Right cardiac atrium (tissue), 5 donors: ENCODE data around the gene ULK4. TPM values are rescaled to one million over a fixed set of nuclear protein-coding genes. Genes with fewer than 3 reads are reported as not detected.
"Not testable (repeated sequence)": the region's sequence is repeated elsewhere in the genome, so short reads cannot be mapped to it uniquely, and the experiment has no call there.

ENCODE experiments used
- ATAC-seq, 2 donors: fragments of 200-7000 bp; cut with Tn5 transposase; one replicate each; pipeline versions ENCODE4 v1.8.0 to v1.9.1; 2020; ENCODE audit warnings: moderate library complexity in 2 of 2, mild to moderate bottlenecking in 1 of 2
- DNase-seq, 3 donors: peaks; one replicate each; pipeline ENCODE4 v3.0.0-alpha.2; 2020
- H3K27ac ChIP-seq: one replicate; pipeline ENCODE4 v1.5.1; 2013; ENCODE audit warnings: mild to moderate bottlenecking, low read length, control low read depth, moderate library complexity
- H3K27me3 ChIP-seq: one replicate; pipeline ENCODE4 v1.6.1; 2013; ENCODE audit not compliant: control insufficient read depth, insufficient read depth
- H3K4me1 ChIP-seq: one replicate; pipeline ENCODE4 v1.6.1; 2013; ENCODE audit warnings: low read length; ENCODE audit not compliant: control insufficient read depth, insufficient read depth
- H3K4me3 ChIP-seq: one replicate; pipeline ENCODE4 v1.5.1; 2013; ENCODE audit warnings: low read length, control low read depth
- H3K9me3 ChIP-seq: one replicate; pipeline ENCODE4 v1.6.1; 2013; ENCODE audit warnings: low read length; ENCODE audit not compliant: control insufficient read depth
- WGBS: extraction: QIAGEN DNeasy Blood & Tissue Kit; methylation state at CpG from one replicate; pipeline ENCODE4 v1.1.7; 2013; 5-methylcytosine and 5-hydroxymethylcytosine counted together
- intact Hi-C, 4 donors: fragments of 100-400 bp; cut with DNase I; formaldehyde crosslinking; loops; one replicate each; pipeline versions ENCODE4 v1.11.0 to v1.14.0; 2022 to 2023
- polyA plus RNA-seq: library from polyadenylated mRNA; stranded (reverse); fragments of 200-250 nt; gene quantifications from one replicate; pipeline ENCODE4 v1.2.3, GENCODE V29; 2013
- total RNA-seq, 4 donors: library from RNA; stranded (reverse); fragmentation: NEBNext Ultra II Directional; extraction: Animal tissue kit (Norgen Biotek cat#: 25700); gene quantifications; one replicate each; pipeline ENCODE4 v1.2.1, GENCODE V29; 2021
- donor health status: healthy with polysubstance abuse.
- donor health status: DM: no; HTN: yes; CAD: no.
- donor health status: DM: no; HTN: no; CAD: no.
- donor health status: DM: no; HTN: yes; CAD: no; lungs with severe emphysema.
- donor health status: DM: yes; HTN: yes; CAD: no.

The ULK4 gene
- total and polyA plus RNA-seq, 5 donors = 13.8 to 22.4 (median 18.0) TPM

DNA sequence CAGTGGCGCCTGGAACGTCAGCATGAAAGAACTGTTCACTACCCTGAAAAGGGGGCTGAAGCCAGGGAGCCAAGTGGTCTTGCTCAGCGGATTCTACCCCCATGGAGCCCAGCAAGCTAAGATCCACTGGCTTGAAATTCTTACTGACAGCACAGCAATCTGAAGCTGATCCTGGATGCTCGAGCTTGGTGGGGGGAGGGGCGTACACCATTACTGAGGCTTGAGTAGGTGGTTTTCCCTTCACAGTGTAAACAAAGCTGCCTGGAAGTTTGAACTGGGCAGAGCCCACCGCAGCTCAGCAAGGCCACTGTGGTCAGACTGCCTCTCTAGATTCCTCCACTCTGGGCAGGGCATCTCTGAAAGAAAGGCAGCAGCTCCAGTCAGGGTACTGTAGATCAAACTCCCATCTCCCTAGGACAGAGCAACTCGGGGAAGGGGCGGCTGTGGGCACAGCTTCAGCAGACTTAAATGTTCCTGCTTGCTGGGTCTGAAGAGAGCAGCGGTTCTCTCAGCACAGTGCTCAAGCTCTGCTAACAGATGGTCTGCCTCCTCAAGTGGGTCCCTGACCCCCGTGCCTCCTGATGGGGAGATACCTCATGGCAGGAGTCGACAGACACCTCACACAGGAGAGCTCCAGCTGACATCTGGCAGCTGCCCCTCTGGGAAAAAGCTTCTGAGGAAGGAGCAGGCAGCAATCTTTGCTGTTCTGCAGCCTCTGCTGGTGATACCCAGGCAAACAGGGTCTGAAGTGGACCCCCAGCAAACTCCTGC lies 591.0 kb downstream of the ULK4 start:
- intact Hi-C loops, H3K4me3 ChIP-seq: not testable (repeated sequence)
- 56% methylated on average over 11 of the region's 11 CpGs for WGBS

GRCh38 chr3:41370307-41370706 lies 591.6 kb downstream of the ULK4 start:
- ATAC-seq (no peak), DNase-seq (no peak)
- H3K27ac ChIP-seq = no peak overlapping the region
- intact Hi-C loops = no loop called here
- no peak overlapping the region for H3K4me3 ChIP-seq
- 73% methylated on average over 7 of the region's 7 CpGs for WGBS
- no peaks in the 10 kb centered on the region for H3K4me1 ChIP-seq
- H3K27me3 ChIP-seq = no peaks in the 10 kb centered on the region
- no peaks in the 10 kb centered on the region for H3K9me3 ChIP-seq

More for the DNA sequence above, 591.0 kb downstream of the ULK4 start:
- H3K9me3 ChIP-seq, H3K4me1 ChIP-seq, H3K27ac ChIP-seq, ATAC-seq, H3K27me3 ChIP-seq, DNase-seq: not testable (repeated sequence)

DNA sequence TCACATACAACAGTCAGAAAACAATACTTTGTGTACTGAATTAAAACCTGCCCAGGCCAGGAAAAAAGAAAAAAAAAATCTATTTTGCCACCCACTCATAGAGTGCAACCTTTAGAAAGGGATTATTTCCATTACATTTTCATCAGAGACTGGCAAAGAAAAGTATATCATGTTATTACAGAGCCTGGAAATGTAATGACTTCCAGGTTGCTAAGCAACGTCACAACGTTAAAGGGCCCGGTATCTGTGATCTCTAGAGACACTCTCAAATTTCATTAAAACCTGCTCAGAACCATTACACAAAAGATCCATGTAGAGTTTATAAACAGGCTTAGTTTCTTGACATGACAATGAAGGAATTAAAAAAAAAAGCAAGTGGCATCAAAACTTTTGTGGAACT lies 592.1 kb downstream of the ULK4 start:
- no peak for ATAC-seq
- Histone ChIP-seq H3K9me3 (no peaks in the 10 kb centered on the region), H3K4me3 (no peak overlapping the region), H3K4me1 (no peaks in the 10 kb centered on the region), H3K27ac (no peak overlapping the region), H3K27me3 (no peaks in the 10 kb centered on the region)
- no peak for DNase-seq
- 9% methylated on average over 3 of the region's 3 CpGs for WGBS
- intact Hi-C loops = no loop called here

DNA sequence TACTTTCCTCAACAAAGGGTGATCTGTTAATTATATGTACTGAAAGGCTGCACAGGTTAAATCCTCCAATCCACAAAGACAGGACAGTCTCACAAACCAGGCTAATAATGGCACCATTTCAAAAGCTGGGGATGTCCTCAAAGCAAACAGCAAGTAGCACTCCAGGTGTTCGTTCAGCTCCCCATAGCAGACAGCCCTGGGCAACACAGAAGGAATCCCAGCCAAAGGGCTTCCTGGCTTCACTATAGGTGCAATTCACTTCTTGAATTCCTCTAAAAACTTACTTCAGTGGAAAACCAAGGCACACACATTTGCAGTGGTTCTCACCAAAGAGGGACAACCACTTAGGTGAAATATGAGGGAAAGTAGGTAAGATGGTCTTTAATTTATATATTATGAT lies 595.9 kb downstream of the ULK4 start:
- Histone ChIP-seq H3K4me3 (no peak overlapping the region), H3K4me1 (peaks cover 3% of the 10 kb centered on the region), H3K27me3 (no peaks in the 10 kb centered on the region), H3K9me3 (no peaks in the 10 kb centered on the region), H3K27ac (no peak overlapping the region)
- DNase-seq (no peak), ATAC-seq (no peak)
- 89% methylated on average over 1 of the region's 1 CpG for WGBS
- intact Hi-C loops = no loop called here

DNA sequence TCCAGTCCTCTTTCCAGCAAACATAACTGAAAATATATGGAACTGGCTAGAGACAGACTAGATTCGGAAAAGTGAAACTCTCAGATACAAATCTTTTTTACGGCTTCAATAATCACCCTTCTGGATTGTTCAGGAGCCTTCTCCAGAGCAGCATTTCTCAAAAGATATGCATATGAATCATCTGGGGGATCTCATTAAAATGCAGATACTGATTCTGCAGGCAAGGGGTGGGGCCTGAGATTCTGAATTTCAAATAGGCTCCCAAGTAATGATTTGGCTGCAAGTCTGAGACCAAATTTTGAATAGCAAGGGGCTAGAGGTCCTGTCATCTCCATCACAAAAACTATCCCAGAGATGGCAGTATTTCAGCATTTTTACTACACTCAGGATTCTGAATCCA lies 597.2 kb downstream of the ULK4 start:
- intact Hi-C loops = no loop called here
- H3K4me3 ChIP-seq = no peak overlapping the region
- ATAC-seq (no peak), DNase-seq (no peak)
- H3K27me3 ChIP-seq = no peaks in the 10 kb centered on the region
- H3K27ac ChIP-seq = no peak overlapping the region
- WGBS = 69% methylated on average over 2 of the region's 2 CpGs
- H3K9me3 ChIP-seq = no peaks in the 10 kb centered on the region
- H3K4me1 ChIP-seq = peaks cover 3% of the 10 kb centered on the region

DNA sequence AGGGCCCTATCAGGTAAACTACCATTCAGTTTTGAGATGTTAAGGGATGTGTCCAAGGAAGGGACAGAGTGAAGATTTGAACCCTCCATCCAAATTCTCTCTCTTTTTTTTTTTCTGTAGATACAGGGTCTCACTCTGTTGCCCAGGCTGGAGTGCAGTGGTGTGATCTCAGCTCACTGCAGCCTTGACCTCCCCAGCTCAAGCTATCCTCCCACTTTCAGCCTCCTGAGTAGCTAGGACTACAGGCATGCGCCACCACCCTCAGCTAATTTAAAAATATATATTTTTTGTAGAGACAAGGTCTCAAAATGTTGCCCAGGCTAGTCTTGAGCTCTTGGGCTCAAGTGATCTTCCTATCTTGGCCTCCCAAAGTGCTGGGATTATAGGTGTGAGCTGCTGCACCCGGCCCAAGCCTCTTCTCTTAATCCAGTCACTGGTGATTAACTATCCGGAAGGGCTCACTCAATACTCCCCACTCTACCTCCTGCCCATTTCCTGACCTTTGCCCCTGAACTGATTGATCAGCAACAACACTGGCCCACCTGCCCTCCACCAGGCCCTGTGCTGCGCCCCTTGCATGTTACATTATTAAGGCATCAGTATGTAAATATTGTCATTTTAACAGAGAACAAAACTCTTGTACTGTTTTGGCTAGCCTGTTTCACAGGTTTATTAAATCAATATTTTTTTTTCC lies 597.9 kb downstream of the ULK4 start:
- H3K4me3 ChIP-seq = no peak overlapping the region
- DNase-seq (no peak), ATAC-seq (no peak)
- H3K27ac ChIP-seq = no peak overlapping the region
- intact Hi-C loops = no loop called here
- H3K27me3 ChIP-seq = no peaks in the 10 kb centered on the region
- H3K9me3 ChIP-seq = no peaks in the 10 kb centered on the region
- peaks cover 3% of the 10 kb centered on the region for H3K4me1 ChIP-seq
- 92% methylated on average over 4 of the region's 4 CpGs for WGBS

GRCh38 chr3:41362638-41363559 lies 599.0 kb downstream of the ULK4 start:
- intact Hi-C loops = no loop called here
- H3K4me3 ChIP-seq = no peak overlapping the region
- peak; percentile 52 to 67 for ATAC-seq
- H3K9me3 ChIP-seq = no peaks in the 10 kb centered on the region
- no peak overlapping the region for H3K27ac ChIP-seq
- H3K27me3 ChIP-seq = no peaks in the 10 kb centered on the region
- 45% methylated on average over 5 of the region's 5 CpGs for WGBS
- peaks cover 3% of the 10 kb centered on the region for H3K4me1 ChIP-seq
- DNase-seq = peak in 2 of 3 donors; percentile 20 to 52

GRCh38 chr3:41357271-41357670 lies 604.6 kb downstream of the ULK4 start:
- H3K9me3 ChIP-seq = no peaks in the 10 kb centered on the region
- no peak overlapping the region for H3K27ac ChIP-seq
- intact Hi-C loops = no loop called here
- no peak for DNase-seq
- no peak for ATAC-seq
- no peaks in the 10 kb centered on the region for H3K27me3 ChIP-seq
- 73% methylated on average over 9 of the region's 9 CpGs for WGBS
- H3K4me3 ChIP-seq = no peak overlapping the region
- no peaks in the 10 kb centered on the region for H3K4me1 ChIP-seq

GRCh38 chr3:41356775-41357174 lies 605.1 kb downstream of the ULK4 start:
- Histone ChIP-seq H3K4me1 (peaks cover 3% of the 10 kb centered on the region), H3K27ac (no peak overlapping the region), H3K9me3 (no peaks in the 10 kb centered on the region), H3K27me3 (no peaks in the 10 kb centered on the region), H3K4me3 (no peak overlapping the region)
- WGBS = 70% methylated on average over 2 of the region's 2 CpGs
- intact Hi-C loops = no loop called here
- DNase-seq (no peak), ATAC-seq (no peak)

DNA sequence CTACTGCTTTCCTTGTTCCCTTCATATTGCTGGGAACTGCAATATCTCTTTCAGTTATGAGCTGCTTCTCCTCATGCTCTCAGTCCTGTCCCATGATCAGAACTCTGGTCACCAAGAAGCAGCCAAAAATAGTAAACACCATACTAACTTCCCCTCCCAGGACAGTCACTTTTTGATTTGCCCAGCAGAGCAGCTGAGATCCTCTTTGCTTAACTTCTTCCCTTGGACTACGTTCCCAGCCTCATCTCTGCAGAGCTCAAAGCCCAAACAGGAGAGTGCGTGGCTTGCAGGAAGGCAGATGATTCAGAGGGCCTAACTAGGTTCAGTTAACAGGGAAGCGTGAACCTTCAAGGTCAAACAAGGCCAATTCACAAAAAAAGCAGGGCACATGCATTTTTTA lies 609.4 kb downstream of the ULK4 start:
- Histone ChIP-seq H3K9me3 (no peaks in the 10 kb centered on the region), H3K4me1 (peaks cover 4% of the 10 kb centered on the region), H3K4me3 (no peak overlapping the region), H3K27me3 (no peaks in the 10 kb centered on the region), H3K27ac (no peak overlapping the region)
- DNase-seq = no peak
- ATAC-seq = no peak
- WGBS = 90% methylated on average over 3 of the region's 3 CpGs
- intact Hi-C loops = no loop called here

DNA sequence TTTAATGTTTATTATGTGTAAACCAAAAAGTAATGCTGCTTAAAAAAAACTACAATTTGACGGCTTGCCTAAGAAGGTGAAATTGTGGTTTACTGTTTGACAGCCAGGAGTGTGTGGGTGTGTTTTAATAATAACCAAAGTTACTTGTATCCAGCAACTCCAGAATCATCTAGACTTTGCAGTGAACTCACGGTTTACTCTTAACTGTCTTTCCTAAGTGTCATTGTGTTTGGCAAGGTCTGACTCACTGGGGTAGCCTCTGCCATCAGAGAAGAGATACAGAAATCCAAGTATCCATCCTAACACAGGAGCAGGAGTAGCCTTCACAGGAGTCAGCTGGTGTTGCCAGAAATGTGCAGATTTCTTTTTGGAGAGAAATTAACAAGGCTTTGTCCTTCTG lies 611.5 kb downstream of the ULK4 start:
- Histone ChIP-seq H3K27ac (no peak overlapping the region), H3K9me3 (no peaks in the 10 kb centered on the region), H3K4me1 (peaks cover 4% of the 10 kb centered on the region), H3K4me3 (no peak overlapping the region), H3K27me3 (no peaks in the 10 kb centered on the region)
- no peak for ATAC-seq
- intact Hi-C loops = no loop called here
- no peak for DNase-seq
- 76% methylated on average over 2 of the region's 2 CpGs for WGBS
